K562 (cell line): ENCODE results near the gene GLOD4. TPM values are rescaled to one million over a fixed set of nuclear protein-coding genes. Genes with fewer than 3 reads are reported as not detected.

Experiments used
- ATAC-seq: fragments of 200-7000 bp; cut with Tn5 transposase; 3 replicates; pipeline ENCODE4 v1.9.1; 2020; ENCODE audit warnings: moderate library complexity
- BruUV-seq: library from RNA; stranded (reverse); fragments of 400-500 nt; replicated peaks from 2 replicates; lab custom pipeline; 2021; lab: Mats Ljungman, UMichigan
- CTCF ChIA-PET: fragments of 300-600 bp; formaldehyde crosslinking; extraction: SDS; loops from one replicate; lab custom pipeline; 2021; ENCODE audit warnings: low intra/inter-chr PET ratio; lab: Yijun Ruan, JAX
- POLR2A ChIA-PET: fragments of 300-600, 350-650 bp; sonication (Branson Sonifier 250); formaldehyde crosslinking; extraction: SDS; loops from one replicate; lab custom pipeline; 2021; ENCODE audit warnings: antibody characterized with exemption, inconsistent platforms; lab: Yijun Ruan, JAX
- DNase-seq, 4 experiments: peaks; one replicate each; pipeline versions ENCODE4 v3.0.0 to v3.0.0-alpha.2; 2011 to 2018; ENCODE audit warnings: low spot score in 3 of 4, mixed read lengths in 3 of 4; ENCODE audit errors: extremely low read depth in 1 of 4
- FAIRE-seq: peaks from 2 replicates; lab custom pipeline; 2011; peaks lifted over from hg19 to GRCh38; lab: Jason Lieb, UNC
- H2AFZ ChIP-seq: 2 replicates; pipeline ENCODE4 v1.6.0; 2011; ENCODE audit warnings: low read depth, low read length, control low read depth, inconsistent platforms
- H3K27ac ChIP-seq: fragments of 200-600 bp; 3 replicates; pipeline ENCODE4 v1.8.0; 2011; ENCODE audit warnings: low read depth, mild to moderate bottlenecking, control low read depth, inconsistent platforms, low read length, moderate library complexity, mixed read lengths; ENCODE audit errors: extremely low read depth
- H3K27me3 ChIP-seq, 2 experiments: fragments of 300-600 bp in 1 of 2; 2 replicates in 1 of 2; 3 replicates in 1 of 2; pipeline versions ENCODE4 v1.6.0 to v1.8.0; 2011; ENCODE audit warnings: inconsistent platforms in 2 of 2, low read length in 2 of 2, mild to moderate bottlenecking in 1 of 2, mixed read lengths in 1 of 2, moderate library complexity in 1 of 2; ENCODE audit not compliant: control insufficient read depth in 2 of 2, insufficient read depth in 2 of 2
- H3K36me3 ChIP-seq: fragments of 300-600 bp; 3 replicates; pipeline ENCODE4 v1.8.0; 2011; ENCODE audit warnings: mild to moderate bottlenecking, low read length, inconsistent platforms; ENCODE audit not compliant: control insufficient read depth, insufficient read depth
- H3K4me1 ChIP-seq, 2 experiments: fragments of 200-600 bp in 1 of 2; replicated peaks in 1 of 2; 2 replicates in 1 of 2; 3 replicates in 1 of 2; pipeline versions ENCODE4 v1.5.1 to v1.8.0; 2011; ENCODE audit warnings: inconsistent platforms in 2 of 2, low read length in 2 of 2, mild to moderate bottlenecking in 1 of 2, mixed read lengths in 1 of 2, moderate library complexity in 1 of 2; ENCODE audit not compliant: control insufficient read depth in 2 of 2, insufficient read depth in 2 of 2
- H3K4me2 ChIP-seq: 2 replicates; pipeline ENCODE4 v1.6.1; 2011; ENCODE audit warnings: low read length, control low read depth, inconsistent platforms, mixed read lengths; ENCODE audit not compliant: insufficient read depth
- H3K4me3 ChIP-seq: fragments of 200-600 bp; sonication (generic), shearing (Covaris generic); 2 replicates; pipeline ENCODE4 v1.5.1; 2016; ENCODE audit warnings: control low read depth, inconsistent platforms
- H3K79me2 ChIP-seq: fragments of 200-600 bp; 3 replicates; pipeline ENCODE4 v1.8.0; 2011; ENCODE audit warnings: low read length, inconsistent platforms; ENCODE audit not compliant: control insufficient read depth, insufficient read depth
- H3K9ac ChIP-seq, 2 experiments: 2 replicates each; pipeline versions ENCODE4 v1.6.0 to v1.6.1; 2011; ENCODE audit warnings: low read depth in 2 of 2, low read length in 2 of 2, control low read depth in 1 of 2, inconsistent platforms in 1 of 2, mild to moderate bottlenecking in 1 of 2, mixed read lengths in 1 of 2; ENCODE audit not compliant: insufficient read depth in 1 of 2
- H3K9me1 ChIP-seq: one replicate; pipeline ENCODE4 v1.6.0; 2011; ENCODE audit warnings: inconsistent platforms, mild to moderate bottlenecking, low read length, moderate library complexity; ENCODE audit not compliant: control insufficient read depth, insufficient read depth
- H3K9me3 ChIP-seq: replicated peaks from 2 replicates; pipeline ENCODE4 v1.5.1; 2011; ENCODE audit warnings: low read depth, low read length, inconsistent platforms; ENCODE audit not compliant: control insufficient read depth, insufficient read depth
- H4K20me1 ChIP-seq: replicated peaks from 2 replicates; pipeline ENCODE4 v1.6.1; 2011; ENCODE audit warnings: low read length, inconsistent platforms, mixed read lengths; ENCODE audit not compliant: control insufficient read depth, insufficient read depth
- CHD2 ChIP-seq: IDR thresholded peaks from 2 replicates; pipeline ENCODE4 v1.6.1; 2011; ENCODE audit warnings: low read depth, low read length
- ERF ChIP-seq: fragments of 450-650 bp; formaldehyde crosslinking; IDR thresholded peaks from 2 replicates; pipeline ENCODE4 v1.4.0; 2020; ENCODE audit warnings: mild to moderate bottlenecking, mixed read lengths
- ETV1 ChIP-seq: fragments of 450-650 bp; conservative IDR thresholded peaks from 2 replicates; pipeline ENCODE4 v1.6.1; 2016; ENCODE audit warnings: missing genetic modification characterization, control low read depth, low read depth, missing compliant biosample characterization
- HDGF ChIP-seq: fragments of 450-650 bp; IDR thresholded peaks from 2 replicates; pipeline ENCODE4 v1.6.1; 2016
- ILF3 ChIP-seq: fragments of 450-650 bp; IDR thresholded peaks from 2 replicates; pipeline ENCODE4 v1.6.1; 2018; ENCODE audit warnings: antibody characterized with exemption, mild to moderate bottlenecking, moderate library complexity, borderline replicate concordance
- MBD2 ChIP-seq: sonication (generic); IDR thresholded peaks from 2 replicates; pipeline ENCODE4 v1.6.1; 2016; ENCODE audit warnings: low read depth, borderline replicate concordance
- NEUROD1 ChIP-seq: fragments of 150-350 bp; IDR thresholded peaks from 2 replicates; pipeline ENCODE4 v1.6.1; 2014; ENCODE audit warnings: borderline replicate concordance, low read length, low read depth; ENCODE audit not compliant: partially characterized antibody
- POLR3G ChIP-seq: IDR thresholded peaks from 2 replicates; pipeline ENCODE4 v1.6.1; 2011; ENCODE audit not compliant: insufficient read length, insufficient replicate concordance; ENCODE audit errors: extremely low read depth
- SETDB1 ChIP-seq: IDR thresholded peaks from one replicate; pipeline ENCODE4 v1.6.1; 2012; ENCODE audit warnings: low read length, control low read depth, inconsistent platforms
- TARDBP ChIP-seq: fragments of 450-650 bp; IDR thresholded peaks from 2 replicates; pipeline ENCODE4 v1.6.1; 2016
- XRCC3 ChIP-seq: fragments of 450-650 bp; IDR thresholded peaks from 2 replicates; pipeline ENCODE4 v1.6.1; 2017; ENCODE audit warnings: mild to moderate bottlenecking, moderate library complexity
- ZEB2 ChIP-seq: fragments of 450-650 bp; IDR thresholded peaks from 2 replicates; pipeline ENCODE4 v1.6.1; 2016
- ZFP30 ChIP-seq: fragments of 250-450 bp; sonication (Bioruptor Pico); IDR thresholded peaks from 2 replicates; pipeline ENCODE4 v1.8.0; 2022; ENCODE audit warnings: moderate library complexity, mild to moderate bottlenecking, inconsistent platforms, borderline replicate concordance
- ZNF253 ChIP-seq: fragments of 250-450 bp; sonication (Bioruptor Pico); conservative IDR thresholded peaks from 2 replicates; pipeline ENCODE4 v1.6.1; 2021; ENCODE audit warnings: mild to moderate bottlenecking
- WGBS: fragments of 100-300 bp; shearing (Covaris generic); methylation state at CpG from one replicate; pipeline ENCODE4 v1.1.6; 2016; ENCODE audit warnings: low coverage, mixed read lengths; ENCODE audit not compliant: insufficient coverage; ENCODE audit errors: missing lambda C conversion rate; 5-methylcytosine and 5-hydroxymethylcytosine counted together
- in situ Hi-C: fragments of 300-500 bp; cut with MboI; formaldehyde crosslinking; loops from 4 replicates; pipeline ENCODE4 v1.15.0; 2018; ENCODE audit warnings: inconsistent platforms, mixed read lengths
- intact Hi-C: fragments of 100-400 bp; cut with micrococcal nuclease; formaldehyde crosslinking; loops from 2 replicates; pipeline ENCODE4 v1.14.2; 2022
- polyA plus RNA-seq, 8 experiments: library from polyadenylated mRNA; depleted of rRNA in 4 of 8; stranded (reverse) in 5 of 8; unstranded in 3 of 8; fragments of >200 nt; fragmentation: Nextera tagmentation in 2 of 8; fragmentation: Illumina TruSeq in 1 of 8; extraction: Ambion mirVana in 2 of 8; extraction: Trizol in 1 of 8; gene quantifications; 2 replicates each; pipeline versions ENCODE4 v1.2.1 to v1.2.3, GENCODE V29; 2011 to 2014; ENCODE audit warnings: inconsistent platforms in 1 of 8, missing spikeins in 1 of 8
- total RNA-seq, 7 experiments: library from RNA; depleted of rRNA in 6 of 7; stranded (reverse); fragments of >200 nt in 6 of 7; fragmentation: Illumina TruSeq in 2 of 7; extraction: Trizol in 2 of 7; gene quantifications; 2 replicates each; pipeline versions ENCODE4 v1.2.1 to v1.2.3, GENCODE V29; 2011 to 2021; ENCODE audit warnings: low replicate concordance in 1 of 7
- TF ChIP-seq, protein P1 (sequence below): fragments of 450-650 bp; IDR thresholded peaks from 2 replicates; pipeline ENCODE4 v1.6.1; 2014; ENCODE audit warnings: low read depth, mild to moderate bottlenecking, moderate library complexity, borderline replicate concordance
- TF ChIP-seq, protein P2 (sequence below): fragments of 450-650 bp; conservative IDR thresholded peaks from 2 replicates; pipeline ENCODE4 v1.6.1; 2016; ENCODE audit warnings: missing genetic modification characterization, low read depth, mild to moderate bottlenecking, missing compliant biosample characterization, moderate library complexity
- TF ChIP-seq, protein P3 (sequence below): fragments of 450-650 bp; IDR thresholded peaks from 2 replicates; pipeline ENCODE4 v1.6.1; 2017; ENCODE audit warnings: antibody characterized with exemption
- TF ChIP-seq, protein P4 (sequence below): fragments of 450-650 bp; formaldehyde crosslinking; IDR thresholded peaks from 2 replicates; pipeline ENCODE4 v1.4.0; 2020; ENCODE audit warnings: mild to moderate bottlenecking, mixed read lengths

The GLOD4 gene
- total and polyA plus RNA-seq, 9 of the 15 experiments (the other 6 are each of a cell fraction or from before 2014, with no cell fraction given), result 52.0 to 109 (median 64.9) TPM

DNA sequence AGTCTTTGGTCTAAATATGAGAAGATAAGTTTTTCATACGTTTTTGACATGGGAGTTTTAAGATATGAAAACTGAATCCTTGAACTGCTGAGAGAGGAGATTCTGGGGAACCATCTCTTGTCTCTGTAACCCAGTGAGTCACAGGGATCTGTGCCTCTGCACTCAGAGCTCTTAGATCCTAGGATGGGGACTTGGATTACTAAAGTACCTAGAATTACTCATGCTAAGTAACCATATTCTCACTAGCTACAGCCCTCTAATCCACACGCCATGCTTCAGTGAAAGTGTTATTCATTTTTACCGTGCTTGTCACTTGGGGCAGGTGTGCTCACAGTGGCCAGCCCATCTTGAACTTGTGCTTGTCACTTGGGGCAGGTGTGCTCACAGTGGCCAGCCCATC, 2.1 kb upstream of the GLOD4 start (continued):
- TF ChIP-seq ZEB2 (no peak), POLR3G (no peak), ZFP30 (CRISPR knock-in tag) (no peak), ILF3 (no peak)
- TF ChIP-seq, all 486 proteins: peak for 0

DNA sequence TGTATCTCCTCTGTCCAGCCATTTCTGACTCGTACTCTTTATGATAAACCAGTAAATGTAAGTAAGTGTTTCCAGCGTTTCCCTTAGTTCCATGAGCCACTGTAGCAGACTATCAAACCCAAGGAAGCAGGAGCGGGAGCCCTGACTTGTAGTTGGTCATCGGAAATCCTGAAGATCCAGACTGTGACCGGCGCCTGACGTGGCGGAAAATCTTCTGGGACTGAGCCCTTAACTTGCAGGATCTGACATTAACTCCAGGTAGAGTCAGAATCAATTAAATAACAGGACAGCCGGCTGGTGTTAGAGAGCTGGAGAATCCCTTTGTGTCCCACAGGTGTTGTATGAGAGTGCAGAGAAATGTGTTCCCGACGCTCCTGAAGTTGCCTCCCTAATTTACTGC, 4.0 kb downstream of the GLOD4 start:
- FAIRE-seq (no peak), ATAC-seq (no peak), DNase-seq (no peak)
- CTCF ChIA-PET, result no interaction called here
- Histone ChIP-seq H3K79me2 (peaks cover 35% of the 10 kb centered on the region), H3K4me2 (no peak overlapping the region), H3K9ac (no peak overlapping the region), H2AFZ (no peak overlapping the region), H3K9me1 (no peaks in the 10 kb centered on the region), H3K36me3 (peaks cover 62% of the 10 kb centered on the region), H3K4me1 (peaks cover 0 to under 1% of the 10 kb centered on the region in 2 experiments; a peak in 1 of 5 replicates), H3K9me3 (no peaks in the 10 kb centered on the region), H3K27ac (no peak overlapping the region), H4K20me1 (no peaks in the 10 kb centered on the region), H3K27me3 (no peaks in the 10 kb centered on the region), H3K4me3 (no peak overlapping the region)
- POLR2A ChIA-PET, result interaction anchor here (2.1 kb wide), 1 partner anchor 14 kb away, joined by 4 read pairs; no protein-coding TSS in a partner anchor
- intact Hi-C loops, result no loop called here
- in situ Hi-C loops, result no loop called here
- BruUV-seq, result no TSS peak
- WGBS, result 93% methylated on average over 11 of the region's 11 CpGs
- TF ChIP-seq CHD2 (no peak), TARDBP (no peak), ZNF253 (no peak), NEUROD1 (no peak), XRCC3 (no peak), ETV1 (tag) (no peak), HDGF (no peak), ERF (CRISPR knock-in tag) (no peak), SETDB1 (no peak), MBD2 (no peak)
- TF ChIP-seq, protein P1, sequence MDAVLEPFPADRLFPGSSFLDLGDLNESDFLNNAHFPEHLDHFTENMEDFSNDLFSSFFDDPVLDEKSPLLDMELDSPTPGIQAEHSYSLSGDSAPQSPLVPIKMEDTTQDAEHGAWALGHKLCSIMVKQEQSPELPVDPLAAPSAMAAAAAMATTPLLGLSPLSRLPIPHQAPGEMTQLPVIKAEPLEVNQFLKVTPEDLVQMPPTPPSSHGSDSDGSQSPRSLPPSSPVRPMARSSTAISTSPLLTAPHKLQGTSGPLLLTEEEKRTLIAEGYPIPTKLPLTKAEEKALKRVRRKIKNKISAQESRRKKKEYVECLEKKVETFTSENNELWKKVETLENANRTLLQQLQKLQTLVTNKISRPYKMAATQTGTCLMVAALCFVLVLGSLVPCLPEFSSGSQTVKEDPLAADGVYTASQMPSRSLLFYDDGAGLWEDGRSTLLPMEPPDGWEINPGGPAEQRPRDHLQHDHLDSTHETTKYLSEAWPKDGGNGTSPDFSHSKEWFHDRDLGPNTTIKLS, result no peak
- TF ChIP-seq, protein P2, sequence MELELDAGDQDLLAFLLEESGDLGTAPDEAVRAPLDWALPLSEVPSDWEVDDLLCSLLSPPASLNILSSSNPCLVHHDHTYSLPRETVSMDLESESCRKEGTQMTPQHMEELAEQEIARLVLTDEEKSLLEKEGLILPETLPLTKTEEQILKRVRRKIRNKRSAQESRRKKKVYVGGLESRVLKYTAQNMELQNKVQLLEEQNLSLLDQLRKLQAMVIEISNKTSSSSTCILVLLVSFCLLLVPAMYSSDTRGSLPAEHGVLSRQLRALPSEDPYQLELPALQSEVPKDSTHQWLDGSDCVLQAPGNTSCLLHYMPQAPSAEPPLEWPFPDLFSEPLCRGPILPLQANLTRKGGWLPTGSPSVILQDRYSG, result no peak
- TF ChIP-seq, protein P3, sequence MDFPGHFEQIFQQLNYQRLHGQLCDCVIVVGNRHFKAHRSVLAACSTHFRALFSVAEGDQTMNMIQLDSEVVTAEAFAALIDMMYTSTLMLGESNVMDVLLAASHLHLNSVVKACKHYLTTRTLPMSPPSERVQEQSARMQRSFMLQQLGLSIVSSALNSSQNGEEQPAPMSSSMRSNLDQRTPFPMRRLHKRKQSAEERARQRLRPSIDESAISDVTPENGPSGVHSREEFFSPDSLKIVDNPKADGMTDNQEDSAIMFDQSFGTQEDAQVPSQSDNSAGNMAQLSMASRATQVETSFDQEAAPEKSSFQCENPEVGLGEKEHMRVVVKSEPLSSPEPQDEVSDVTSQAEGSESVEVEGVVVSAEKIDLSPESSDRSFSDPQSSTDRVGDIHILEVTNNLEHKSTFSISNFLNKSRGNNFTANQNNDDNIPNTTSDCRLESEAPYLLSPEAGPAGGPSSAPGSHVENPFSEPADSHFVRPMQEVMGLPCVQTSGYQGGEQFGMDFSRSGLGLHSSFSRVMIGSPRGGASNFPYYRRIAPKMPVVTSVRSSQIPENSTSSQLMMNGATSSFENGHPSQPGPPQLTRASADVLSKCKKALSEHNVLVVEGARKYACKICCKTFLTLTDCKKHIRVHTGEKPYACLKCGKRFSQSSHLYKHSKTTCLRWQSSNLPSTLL, result no peak
- TF ChIP-seq, protein P4, sequence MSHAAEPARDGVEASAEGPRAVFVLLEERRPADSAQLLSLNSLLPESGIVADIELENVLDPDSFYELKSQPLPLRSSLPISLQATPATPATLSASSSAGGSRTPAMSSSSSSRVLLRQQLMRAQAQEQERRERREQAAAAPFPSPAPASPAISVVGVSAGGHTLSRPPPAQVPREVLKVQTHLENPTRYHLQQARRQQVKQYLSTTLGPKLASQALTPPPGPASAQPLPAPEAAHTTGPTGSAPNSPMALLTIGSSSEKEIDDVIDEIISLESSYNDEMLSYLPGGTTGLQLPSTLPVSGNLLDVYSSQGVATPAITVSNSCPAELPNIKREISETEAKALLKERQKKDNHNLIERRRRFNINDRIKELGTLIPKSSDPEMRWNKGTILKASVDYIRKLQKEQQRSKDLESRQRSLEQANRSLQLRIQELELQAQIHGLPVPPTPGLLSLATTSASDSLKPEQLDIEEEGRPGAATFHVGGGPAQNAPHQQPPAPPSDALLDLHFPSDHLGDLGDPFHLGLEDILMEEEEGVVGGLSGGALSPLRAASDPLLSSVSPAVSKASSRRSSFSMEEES (CRISPR knock-in tag), result no peak
